BJ (cell line): Measurements from ENCODE around the gene KANK4. TPM values are rescaled to one million over a fixed set of nuclear protein-coding genes. Genes with fewer than 3 reads are reported as not detected.

Source experiments
- CTCF ChIA-PET: fragments of 350-600 bp; formaldehyde crosslinking; extraction: SDS; loops from one replicate; lab custom pipeline; 2021; ENCODE audit warnings: antibody characterized with exemption, inconsistent platforms; lab: Yijun Ruan, JAX
- POLR2A ChIA-PET: fragments of 300-600 bp; sonication (Branson Sonifier 250); formaldehyde crosslinking; extraction: SDS; loops from one replicate; lab custom pipeline; 2021; ENCODE audit warnings: antibody characterized with exemption; lab: Charles Lee
- DNase-seq: peaks from one replicate; pipeline ENCODE4 v3.0.0-alpha.2; 2011; ENCODE audit warnings: low read depth
- H3K27me3 ChIP-seq: 2 replicates; pipeline ENCODE4 v1.6.0; 2011; ENCODE audit warnings: low read length; ENCODE audit not compliant: control insufficient read depth, insufficient read depth
- H3K36me3 ChIP-seq: 2 replicates; pipeline ENCODE4 v1.5.1; 2011; ENCODE audit warnings: low read length; ENCODE audit not compliant: control insufficient read depth, insufficient read depth
- H3K4me3 ChIP-seq: 2 replicates; pipeline ENCODE4 v1.5.1; 2011; ENCODE audit warnings: low read depth, mild to moderate bottlenecking, control low read depth, low read length
- CTCF ChIP-seq: IDR thresholded peaks from 2 replicates; pipeline ENCODE4 v1.5.1; 2011; ENCODE audit warnings: low read depth, mild to moderate bottlenecking, control low read depth, inconsistent platforms, low read length, moderate library complexity; ENCODE audit not compliant: insufficient read depth
- polyA plus RNA-seq: library from polyadenylated mRNA; depleted of rRNA; stranded (reverse); fragments of >200 nt; gene quantifications from 2 replicates; pipeline ENCODE4 v1.2.3, GENCODE V29; 2011

Gene KANK4
- polyA plus RNA-seq, 1 experiment = 0.06 TPM

GRCh38 chr1:62336995-62337705 lies 17.9 kb upstream of the KANK4 start:
- Histone ChIP-seq H3K27me3 (no peaks in the 10 kb centered on the region; the same call in 1 of the 2 replicates), H3K4me3 (no peak overlapping the region), H3K36me3 (no peaks in the 10 kb centered on the region)
- DNase-seq = no peak
- no peak for TF ChIP-seq CTCF
- ChIA-PET POLR2A (no interaction called here), CTCF (interaction anchor here (1.9 kb wide), 1 partner anchor 19 kb away, joined by 6 read pairs; no protein-coding TSS in a partner anchor)

GRCh38 chr1:62336638-62336994 lies 17.4 kb upstream of the KANK4 start:
- ChIA-PET POLR2A (no interaction called here), CTCF (no interaction called here)
- H3K27me3 ChIP-seq = no peaks in the 10 kb centered on the region
- no peak for DNase-seq
- H3K4me3 ChIP-seq = no peak overlapping the region
- TF ChIP-seq CTCF = no peak
- no peaks in the 10 kb centered on the region for H3K36me3 ChIP-seq

GRCh38 chr1:62335656-62336055 lies 16.4 kb upstream of the KANK4 start:
- Histone ChIP-seq H3K36me3 (no peaks in the 10 kb centered on the region), H3K4me3 (no peak overlapping the region), H3K27me3 (no peaks in the 10 kb centered on the region)
- no peak for DNase-seq
- CTCF ChIA-PET = no interaction called here
- POLR2A ChIA-PET = no interaction called here
- TF ChIP-seq CTCF = no peak

GRCh38 chr1:62334434-62334985 lies 15.3 kb upstream of the KANK4 start:
- no peak for DNase-seq
- Histone ChIP-seq H3K27me3 (no peaks in the 10 kb centered on the region), H3K4me3 (no peak overlapping the region), H3K36me3 (no peaks in the 10 kb centered on the region)
- 0 out of 2 replicates have a peak, but pooled peaks have one; percentile 3 for TF ChIP-seq CTCF
- POLR2A ChIA-PET = no interaction called here
- CTCF ChIA-PET = no interaction called here

GRCh38 chr1:62333441-62333840 lies 14.2 kb upstream of the KANK4 start:
- Histone ChIP-seq H3K36me3 (no peaks in the 10 kb centered on the region), H3K4me3 (no peak overlapping the region), H3K27me3 (no peaks in the 10 kb centered on the region)
- CTCF ChIA-PET = no interaction called here
- no peak for DNase-seq
- POLR2A ChIA-PET = interaction anchor here (0.6 kb wide), 1 partner anchor 8 kb away, joined by 3 read pairs; no protein-coding TSS in a partner anchor
- no peak for TF ChIP-seq CTCF
